Measurements from ENCODE around the gene CDK14.

CDK14 gene

DNA sequence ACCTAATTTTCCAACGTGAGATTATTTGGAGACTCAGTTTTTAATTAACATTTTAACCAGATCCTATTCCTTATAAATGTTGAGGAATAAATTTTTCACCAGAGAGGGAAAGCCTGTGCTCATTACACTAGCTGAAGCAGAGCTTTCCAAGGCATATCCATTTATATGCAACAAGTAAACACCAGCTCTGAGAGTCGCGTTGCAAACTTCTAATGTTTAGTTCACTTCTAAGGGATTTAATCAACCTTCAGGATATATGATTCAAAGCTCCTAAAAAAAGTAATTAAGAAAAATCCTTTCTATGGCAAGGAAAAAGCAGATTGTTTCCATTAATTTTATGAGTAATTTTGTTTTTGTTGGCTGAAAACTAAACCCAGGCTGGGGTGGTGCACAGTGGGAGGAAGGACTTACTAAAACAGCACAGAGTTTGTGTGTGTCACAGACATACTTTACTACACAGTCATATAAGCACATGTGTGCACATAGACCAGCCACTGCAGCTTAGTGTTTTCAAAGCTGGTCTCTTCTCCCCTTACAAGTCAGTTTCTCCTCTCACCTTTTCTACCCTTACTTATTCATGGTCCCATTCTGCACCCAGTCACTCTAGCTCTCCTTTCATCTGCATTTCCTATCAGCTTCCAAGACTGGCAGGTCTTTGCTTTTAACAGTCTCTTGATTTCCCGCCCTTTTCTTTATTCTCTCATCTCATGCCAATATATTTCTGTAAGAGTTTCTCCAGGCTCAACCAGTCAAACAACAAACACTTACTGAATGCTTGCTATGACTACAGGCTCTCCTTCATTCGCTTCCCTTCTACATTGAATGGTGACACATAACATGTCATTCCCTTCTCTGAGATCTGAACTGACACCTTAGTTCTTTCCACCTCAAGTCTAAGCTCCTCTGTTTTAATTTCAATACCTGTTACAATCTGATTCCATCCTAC is 587.0 kb downstream of the CDK14 start:
- Histone ChIP-seq H3K4me1 (peaks cover 0 to 14% (median 0%) of the 10 kb centered on the region in 4 donors), H3K9me3 (no peaks in the 10 kb centered on the region), H3K27ac (no peak overlapping the region), H3K4me3 (no peak overlapping the region), H3K27me3 (no peaks in the 10 kb centered on the region), H3K36me3 (no peaks in the 10 kb centered on the region)
- DNase-seq = no peak
- intact Hi-C loops (cut with DNase I; ENCODE audit: low total_unique reads) = no loop called here
- TF ChIP-seq, protein P1, sequence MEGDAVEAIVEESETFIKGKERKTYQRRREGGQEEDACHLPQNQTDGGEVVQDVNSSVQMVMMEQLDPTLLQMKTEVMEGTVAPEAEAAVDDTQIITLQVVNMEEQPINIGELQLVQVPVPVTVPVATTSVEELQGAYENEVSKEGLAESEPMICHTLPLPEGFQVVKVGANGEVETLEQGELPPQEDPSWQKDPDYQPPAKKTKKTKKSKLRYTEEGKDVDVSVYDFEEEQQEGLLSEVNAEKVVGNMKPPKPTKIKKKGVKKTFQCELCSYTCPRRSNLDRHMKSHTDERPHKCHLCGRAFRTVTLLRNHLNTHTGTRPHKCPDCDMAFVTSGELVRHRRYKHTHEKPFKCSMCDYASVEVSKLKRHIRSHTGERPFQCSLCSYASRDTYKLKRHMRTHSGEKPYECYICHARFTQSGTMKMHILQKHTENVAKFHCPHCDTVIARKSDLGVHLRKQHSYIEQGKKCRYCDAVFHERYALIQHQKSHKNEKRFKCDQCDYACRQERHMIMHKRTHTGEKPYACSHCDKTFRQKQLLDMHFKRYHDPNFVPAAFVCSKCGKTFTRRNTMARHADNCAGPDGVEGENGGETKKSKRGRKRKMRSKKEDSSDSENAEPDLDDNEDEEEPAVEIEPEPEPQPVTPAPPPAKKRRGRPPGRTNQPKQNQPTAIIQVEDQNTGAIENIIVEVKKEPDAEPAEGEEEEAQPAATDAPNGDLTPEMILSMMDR (IDR thresholded peaks at IDR 0.05) = no peak

DNA sequence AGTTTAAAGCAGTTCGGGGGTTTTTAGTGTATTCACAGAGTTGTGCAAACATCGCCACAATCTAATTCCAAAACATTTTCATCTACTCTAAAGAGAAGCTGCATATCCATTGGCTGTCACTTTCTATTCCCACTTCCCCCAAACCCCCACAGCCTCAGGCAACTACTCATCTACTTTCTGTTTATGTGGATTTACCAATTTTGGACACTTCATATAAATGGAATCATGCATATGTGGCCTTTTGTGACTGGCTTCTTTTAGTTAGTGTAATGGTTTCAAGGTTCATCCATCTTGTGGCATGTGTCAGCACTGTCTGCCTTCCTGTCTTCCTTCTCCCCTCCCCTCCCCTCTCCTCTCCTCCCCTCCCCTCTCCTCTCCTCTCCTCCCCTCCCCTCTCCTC is 589.6 kb downstream of the CDK14 start:
- no peak overlapping the region for H3K4me3 ChIP-seq
- TF ChIP-seq, protein P1 (IDR thresholded peaks at IDR 0.05) = no peak

DNA sequence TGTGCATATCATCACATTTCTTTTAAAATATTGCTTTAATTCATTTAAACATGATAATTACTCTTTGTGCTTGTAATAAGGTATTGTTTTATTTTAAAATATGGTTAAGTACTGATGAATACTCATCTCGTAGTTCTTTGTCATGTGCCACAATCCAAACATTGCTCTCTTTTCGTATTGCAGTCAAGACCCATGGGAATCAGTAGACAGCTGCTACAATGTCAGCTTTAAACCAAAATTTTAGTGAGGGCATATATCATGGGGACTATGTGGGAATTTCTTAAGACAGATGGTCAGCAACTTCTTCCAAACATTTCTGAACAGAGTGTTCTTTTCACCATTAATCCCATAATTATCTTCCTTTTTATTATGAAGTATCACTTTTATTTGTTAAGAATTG is 590.9 kb downstream of the CDK14 start:
- DNase-seq = no peak
- H3K36me3 ChIP-seq = no peaks in the 10 kb centered on the region
- TF ChIP-seq, protein P1 (IDR thresholded peaks at IDR 0.05) = no peak
- H3K9me3 ChIP-seq = no peaks in the 10 kb centered on the region
- H3K4me1 ChIP-seq = peaks cover 0 to 18% (median 0%) of the 10 kb centered on the region in 4 donors
- intact Hi-C loops (cut with DNase I; ENCODE audit: low total_unique reads) = no loop called here
- H3K27ac ChIP-seq = no peak overlapping the region
- no peak overlapping the region for H3K4me3 ChIP-seq
- H3K27me3 ChIP-seq = no peaks in the 10 kb centered on the region

More for the DNA sequence above, 589.6 kb downstream of the CDK14 start:
- Histone ChIP-seq H3K27ac (no peak overlapping the region), H3K4me1 (peaks cover 0 to 14% (median 0%) of the 10 kb centered on the region in 4 donors), H3K9me3 (no peaks in the 10 kb centered on the region), H3K27me3 (no peaks in the 10 kb centered on the region), H3K36me3 (no peaks in the 10 kb centered on the region)
- intact Hi-C loops (cut with DNase I; ENCODE audit: low total_unique reads) = no loop called here
- DNase-seq = no peak

DNA sequence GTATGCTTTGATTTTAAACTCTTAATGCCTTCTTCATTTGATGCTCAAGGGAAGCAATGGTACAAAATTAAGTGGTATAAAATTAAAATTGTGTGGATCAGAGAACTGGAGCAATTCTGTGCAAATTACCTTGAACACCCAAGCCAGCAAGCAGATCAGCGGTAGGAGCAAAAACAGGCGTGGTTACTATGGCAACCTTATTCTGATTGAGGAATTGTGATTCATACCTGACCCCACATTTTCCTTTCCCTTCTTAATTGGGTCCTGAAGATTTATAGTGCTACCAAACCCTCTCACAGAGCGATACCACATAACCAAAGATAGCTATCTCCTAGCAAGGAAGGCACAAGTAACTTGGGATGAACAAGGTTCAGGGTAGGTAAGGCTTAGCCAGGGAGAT is 595.6 kb downstream of the CDK14 start:
- no peaks in the 10 kb centered on the region for H3K36me3 ChIP-seq
- TF ChIP-seq, protein P1 (IDR thresholded peaks at IDR 0.05) = no peak
- H3K27ac ChIP-seq = no peak overlapping the region
- intact Hi-C loops (cut with DNase I; ENCODE audit: low total_unique reads) = no loop called here
- H3K4me1 ChIP-seq = peaks cover 0 to 15% (median 3%) of the 10 kb centered on the region in 4 donors
- H3K9me3 ChIP-seq = no peaks in the 10 kb centered on the region
- H3K4me3 ChIP-seq = no peak overlapping the region
- no peaks in the 10 kb centered on the region for H3K27me3 ChIP-seq
- no peak for DNase-seq

DNA sequence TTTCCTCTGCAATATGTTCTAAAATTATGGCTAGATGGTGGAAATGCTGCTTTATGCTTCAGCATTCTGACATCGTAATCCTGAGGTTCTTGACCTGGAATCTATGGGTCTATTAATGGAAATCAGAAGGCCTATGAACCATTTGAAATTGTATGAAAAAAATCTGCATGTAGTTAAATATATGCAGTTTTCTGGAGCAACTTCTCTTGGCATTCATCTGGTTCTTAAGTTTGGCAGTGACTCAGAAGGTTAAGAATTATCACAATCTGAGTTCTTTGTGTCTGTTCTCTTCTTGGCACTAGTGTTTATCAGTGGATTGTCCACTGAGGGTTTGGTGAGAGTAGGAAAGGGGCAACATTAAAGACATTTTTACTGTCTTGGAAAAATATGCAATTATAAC is 597.0 kb downstream of the CDK14 start:
- no peaks in the 10 kb centered on the region for H3K9me3 ChIP-seq
- no peaks in the 10 kb centered on the region for H3K36me3 ChIP-seq
- TF ChIP-seq, protein P1 (IDR thresholded peaks at IDR 0.05) = no peak
- peaks cover 0 to 15% (median 3%) of the 10 kb centered on the region in 4 donors for H3K4me1 ChIP-seq
- DNase-seq = no peak
- H3K27ac ChIP-seq = no peak overlapping the region
- H3K27me3 ChIP-seq = no peaks in the 10 kb centered on the region
- intact Hi-C loops (cut with DNase I; ENCODE audit: low total_unique reads) = no loop called here
- no peak overlapping the region for H3K4me3 ChIP-seq

Data from tibial artery (tissue), 4 donors.